ENCODE data around the gene TENT4A. TPM values are rescaled to one million over a fixed set of nuclear protein-coding genes. Genes with fewer than 3 reads are reported as not detected.
"Not testable (repeated sequence)": the region's sequence is repeated elsewhere in the genome, so short reads cannot be mapped to it uniquely, and the experiment has no call there.

Gene TENT4A
- total RNA-seq, 1 experiment from 2014 or later = 29.6 TPM

- H3K4me3 ChIP-seq (ENCODE audit: low read depth in 2 of 2, low read length in 2 of 2); H3K36me3 ChIP-seq (ENCODE audit: control insufficient read depth, insufficient read depth, low read length); intact Hi-C loops (cut with micrococcal nuclease; ENCODE audit: unreplicated experiment); H3K27me3 ChIP-seq (ENCODE audit: control insufficient read depth, insufficient read depth, low read length); CTCF ChIA-PET; H3K9me3 ChIP-seq (ENCODE audit: control insufficient read depth, insufficient read depth, low read depth, low read length); DNase-seq (ENCODE audit: low read depth, low spot score); H3K27ac ChIP-seq (ENCODE audit: low read length); POLR2A ChIA-PET; in situ Hi-C loops (cut with HindIII; ENCODE audit: low pct_unique_long_range_greater_than_20kb, low sequenced_read_pairs); ATAC-seq; BruUV-seq (replicated peaks); H3K4me1 ChIP-seq (ENCODE audit: control insufficient read depth, insufficient read depth, low read length): not testable (repeated sequence)
Measured at GRCh38 chr5:6668717-6669116, 44.5 kb upstream of the TENT4A start.

GRCh38 chr5:6673031-6673430 lies 40.2 kb upstream of the TENT4A start:
- no peaks in the 10 kb centered on the region for H3K27me3 ChIP-seq (ENCODE audit: control insufficient read depth, insufficient read depth, low read length)
- no peaks in the 10 kb centered on the region for H3K4me1 ChIP-seq (ENCODE audit: control insufficient read depth, insufficient read depth, low read length)
- ATAC-seq = no peak
- in situ Hi-C loops (cut with HindIII; ENCODE audit: low pct_unique_long_range_greater_than_20kb, low sequenced_read_pairs) (no loop called here), intact Hi-C loops (cut with micrococcal nuclease; ENCODE audit: unreplicated experiment) (no loop called here)
- ChIA-PET POLR2A (no interaction called here), CTCF (no interaction called here)
- H3K4me3 ChIP-seq (ENCODE audit: low read depth in 2 of 2, low read length in 2 of 2) = no peak overlapping the region
- H3K27ac ChIP-seq (ENCODE audit: low read length) = no peak overlapping the region
- no peaks in the 10 kb centered on the region for H3K9me3 ChIP-seq (ENCODE audit: control insufficient read depth, insufficient read depth, low read depth, low read length)
- no peaks in the 10 kb centered on the region for H3K36me3 ChIP-seq (ENCODE audit: control insufficient read depth, insufficient read depth, low read length)
- BruUV-seq (replicated peaks) = no TSS peak
- DNase-seq (ENCODE audit: low read depth, low spot score) = no peak
- no peak for TF ChIP-seq TCF7L2 (IDR thresholded peaks at IDR 0.05; ENCODE audit: low read depth, low read length)

- ChIA-PET CTCF (no interaction called here), POLR2A (no interaction called here)
- intact Hi-C loops (cut with micrococcal nuclease; ENCODE audit: unreplicated experiment) = no loop called here
- DNase-seq (ENCODE audit: low read depth, low spot score) = no peak
- H3K27me3 ChIP-seq (ENCODE audit: control insufficient read depth, insufficient read depth, low read length) = no peaks in the 10 kb centered on the region
- no peak overlapping the region for H3K4me3 ChIP-seq (ENCODE audit: low read depth in 2 of 2, low read length in 2 of 2)
- BruUV-seq (replicated peaks) = no TSS peak
- no peak overlapping the region for H3K27ac ChIP-seq (ENCODE audit: low read length)
- in situ Hi-C loops (cut with HindIII; ENCODE audit: low pct_unique_long_range_greater_than_20kb, low sequenced_read_pairs) = no loop called here
- H3K9me3 ChIP-seq (ENCODE audit: control insufficient read depth, insufficient read depth, low read depth, low read length) = no peaks in the 10 kb centered on the region
- TF ChIP-seq SIN3A (IDR thresholded peaks at IDR 0.05; ENCODE audit: borderline replicate concordance, insufficient read depth, low read depth, low read length) (no peak), CTCF (IDR thresholded peaks at IDR 0.05) (no peak), POLR2AphosphoS5 (IDR thresholded peaks at IDR 0.05; ENCODE audit: low read depth, low read length) (no peak), TCF7L2 (IDR thresholded peaks at IDR 0.05; ENCODE audit: low read depth, low read length) (no peak), REST (IDR thresholded peaks at IDR 0.05; ENCODE audit: insufficient read depth in 1 of 2, low read depth in 2 of 2, low read length in 1 of 2) (no peak)
- no peaks in the 10 kb centered on the region for H3K36me3 ChIP-seq (ENCODE audit: control insufficient read depth, insufficient read depth, low read length)
- H3K4me1 ChIP-seq (ENCODE audit: control insufficient read depth, insufficient read depth, low read length) = no peaks in the 10 kb centered on the region
- ATAC-seq = no peak
Measured at GRCh38 chr5:6673963-6674362, 39.3 kb upstream of the TENT4A start.
